GM19193 (cell line): ENCODE results near the gene KIF7.

Source experiments
- POLR2A ChIP-seq: IDR thresholded peaks from 4 replicates; pipeline ENCODE4 v1.6.1; 2011; ENCODE audit not compliant: insufficient read depth, insufficient read length; ENCODE audit errors: extremely low read depth

Gene KIF7

GRCh38 chr15:89616228-89616627, 39.0 kb downstream of the KIF7 start:
- no peak for TF ChIP-seq POLR2A

- TF ChIP-seq POLR2A, result no peak
Observed at GRCh38 chr15:89615135-89615534, 40.1 kb downstream of the KIF7 start.

DNA sequence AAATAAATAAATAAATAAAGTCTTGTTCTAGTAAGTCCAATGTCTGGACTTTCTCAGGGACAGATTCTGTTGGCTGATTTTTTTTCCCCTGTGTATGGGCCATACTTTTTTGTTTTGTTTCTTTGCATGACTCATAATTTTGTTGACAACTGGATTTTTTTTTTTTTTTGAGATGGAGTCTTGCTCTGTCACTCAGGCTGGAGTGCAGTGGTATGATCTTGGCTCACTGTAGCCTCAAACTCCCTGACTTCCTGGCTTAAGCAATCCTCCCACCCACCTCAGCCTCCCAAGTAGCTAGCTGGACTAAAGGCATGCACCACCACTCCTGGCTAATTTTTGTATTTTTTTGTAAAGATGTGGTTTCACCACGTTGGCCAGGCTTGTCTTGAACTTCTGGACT, 41.1 kb downstream of the KIF7 start:
- no peak for TF ChIP-seq POLR2A

DNA sequence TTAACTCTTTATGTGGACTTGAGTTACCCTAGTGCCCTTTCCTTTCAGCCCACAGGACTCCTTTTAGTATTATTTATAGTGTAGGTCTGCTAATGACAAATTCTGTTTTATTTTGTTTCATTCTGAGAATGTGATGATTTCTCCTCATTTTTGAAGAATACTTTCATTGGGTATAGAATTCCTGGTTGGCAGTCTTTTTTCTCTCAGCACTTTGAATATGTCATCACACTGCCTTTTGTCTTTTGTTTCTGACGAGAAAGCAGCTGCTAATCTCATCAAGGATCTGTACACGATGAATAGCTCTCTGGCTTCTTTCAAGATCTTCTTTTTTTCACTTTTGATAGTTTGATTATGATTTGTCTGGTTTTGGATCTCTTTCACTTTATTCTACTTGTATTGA, 42.2 kb downstream of the KIF7 start:
- no peak for TF ChIP-seq POLR2A

DNA sequence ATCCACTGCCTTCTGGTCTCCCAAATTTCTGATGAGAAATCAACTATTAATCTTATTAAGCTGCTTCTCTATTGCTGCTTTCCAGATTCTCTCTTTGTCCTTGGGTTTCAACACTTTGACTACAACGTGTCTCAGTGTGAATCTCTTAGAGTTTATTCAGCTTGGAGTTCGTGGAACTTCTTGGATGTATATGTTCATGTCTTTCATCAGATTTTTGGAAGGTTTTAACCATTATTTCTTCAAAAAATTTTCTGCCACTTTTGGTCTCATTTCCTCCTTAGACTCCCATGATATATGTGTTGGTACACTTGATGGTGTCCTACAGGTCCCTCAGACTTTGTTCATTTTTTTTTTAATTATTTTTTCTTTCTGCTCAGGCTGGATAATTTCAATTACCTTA, 44.0 kb downstream of the KIF7 start:
- no peak for TF ChIP-seq POLR2A

DNA sequence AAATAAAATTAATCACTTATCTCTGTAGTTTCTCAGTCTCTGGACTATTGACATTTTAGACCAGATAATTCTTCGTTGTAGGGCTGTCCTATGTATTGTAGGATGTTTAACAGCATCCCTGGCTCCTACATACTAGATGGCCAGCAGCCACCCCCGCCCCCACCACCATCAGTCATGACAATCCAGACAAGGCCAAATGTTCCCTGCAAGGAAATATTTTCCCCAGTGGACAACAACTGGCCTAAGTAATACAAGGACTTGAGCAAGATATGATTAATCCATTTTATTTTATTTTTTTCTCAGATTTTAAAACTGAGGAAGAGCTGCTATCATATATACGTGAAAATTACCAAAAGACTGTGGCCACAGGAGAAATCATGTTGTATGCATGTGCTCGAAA, 56.2 kb downstream of the KIF7 start:
- no peak for TF ChIP-seq POLR2A

DNA sequence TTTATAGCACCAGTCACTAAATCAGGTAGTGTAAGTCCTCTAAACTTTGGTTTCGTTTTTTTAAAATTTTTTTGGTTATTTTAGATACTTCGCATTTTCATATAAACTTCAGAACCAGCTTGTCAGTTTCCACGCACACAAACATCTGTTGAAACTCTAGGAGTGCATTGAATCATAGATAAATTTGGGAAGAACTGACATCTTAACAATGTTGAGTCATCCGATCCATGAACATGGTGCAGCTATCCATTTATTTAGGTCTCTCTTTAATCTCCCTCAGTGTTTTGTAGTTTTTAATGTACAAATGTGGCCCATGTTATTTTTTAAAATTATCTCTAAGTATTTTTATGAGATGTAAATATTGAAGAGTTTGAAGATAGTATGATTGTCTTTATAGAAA, 62.2 kb downstream of the KIF7 start:
- no peak for TF ChIP-seq POLR2A

DNA sequence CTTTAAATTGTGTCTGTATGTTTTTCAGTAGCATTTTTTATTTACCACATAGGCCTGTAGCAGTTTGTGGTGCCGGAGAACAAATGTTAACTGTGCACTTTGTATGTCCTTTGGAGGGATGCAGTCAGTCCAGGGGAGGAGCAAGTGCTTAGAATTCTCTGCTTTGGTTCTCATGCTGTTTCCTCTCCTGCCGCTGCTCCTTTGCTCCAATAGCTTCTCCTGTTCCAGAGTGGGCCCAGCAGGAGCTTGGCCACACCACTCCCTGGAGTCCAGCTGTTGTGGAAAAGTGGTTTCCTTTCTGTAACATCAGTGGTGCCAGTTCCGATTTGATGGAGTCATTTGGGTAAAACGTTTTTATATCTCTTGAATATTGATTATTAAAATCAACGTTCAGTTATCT, 63.4 kb downstream of the KIF7 start:
- no peak for TF ChIP-seq POLR2A

- no peak for TF ChIP-seq POLR2A
Observed at GRCh38 chr15:89587955-89588354, 67.3 kb downstream of the KIF7 start.

GRCh38 chr15:89586651-89587050, 68.6 kb downstream of the KIF7 start:
- TF ChIP-seq POLR2A, result no peak

DNA sequence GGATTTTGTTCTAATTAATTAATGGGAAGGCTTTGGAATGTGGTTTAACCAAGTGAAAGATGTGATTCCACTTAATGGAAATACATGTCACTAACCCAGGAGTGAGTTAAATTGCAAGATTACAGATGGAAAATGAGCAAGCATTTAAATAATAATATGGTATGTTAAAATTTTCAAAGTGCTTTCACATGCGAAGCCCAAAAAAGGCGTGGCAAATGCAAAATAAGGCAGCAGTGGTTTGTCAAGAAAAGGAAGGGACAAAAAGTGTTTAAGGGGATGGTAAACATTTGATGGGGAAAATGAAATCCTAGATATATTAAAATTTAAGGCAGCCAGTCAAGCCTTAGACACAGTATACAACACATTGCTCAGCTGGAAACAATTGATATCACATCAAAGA, 77.1 kb downstream of the KIF7 start:
- no peak for TF ChIP-seq POLR2A
